Measurements from ENCODE around the gene AGRN. TPM values are rescaled to one million over a fixed set of nuclear protein-coding genes. Genes with fewer than 3 reads are reported as not detected.
"Not testable (repeated sequence)": the region's sequence is repeated elsewhere in the genome, so short reads cannot be mapped to it uniquely, and the experiment has no call there.

AGRN gene
- total RNA-seq, 1 donor from 2014 or later, result 479 TPM

DNA sequence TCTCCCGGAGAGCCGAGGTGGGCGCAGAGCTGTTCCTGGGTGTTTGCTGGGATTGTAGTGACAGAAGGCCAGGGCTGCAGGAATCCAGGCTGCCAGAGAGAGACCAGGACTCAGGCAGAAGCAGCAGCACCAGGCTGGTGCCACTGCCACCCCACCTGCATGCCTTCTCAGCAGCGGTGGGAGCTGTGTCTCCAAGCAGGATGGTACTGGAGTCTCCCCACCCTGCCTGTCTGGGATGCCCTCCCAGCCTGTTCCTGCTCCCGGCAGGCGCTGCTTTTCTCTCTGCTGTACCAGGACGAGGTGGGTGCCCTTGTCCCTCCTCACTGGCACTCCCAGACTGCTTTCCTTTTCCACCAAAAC lies 15.5 kb upstream of the AGRN start:
- Histone ChIP-seq H3K36me3 (ENCODE audit: control insufficient read depth, insufficient read depth, low read length) (no peaks in the 10 kb centered on the region), H3K27me3 (ENCODE audit: control insufficient read depth, insufficient read depth, low read length) (no peaks in the 10 kb centered on the region)

GRCh38 chr1:1004780-1005697 lies 14.9 kb upstream of the AGRN start:
- DNase-seq (ENCODE audit: low read depth), result no peak
- TF ChIP-seq CTCF (IDR thresholded peaks at IDR 0.05; ENCODE audit: insufficient read depth, low read length, poor library complexity, severe bottlenecking), result no peak
- no peaks in the 10 kb centered on the region for H3K36me3 ChIP-seq (ENCODE audit: control insufficient read depth, insufficient read depth, low read length)
- no peak overlapping the region for H3K4me3 ChIP-seq (ENCODE audit: low read depth, low read length)
- no peaks in the 10 kb centered on the region for H3K27me3 ChIP-seq (ENCODE audit: control insufficient read depth, insufficient read depth, low read length)

More for the DNA sequence above, 15.5 kb upstream of the AGRN start:
- TF ChIP-seq CTCF (IDR thresholded peaks at IDR 0.05; ENCODE audit: insufficient read depth, low read length, poor library complexity, severe bottlenecking), result no peak
- no peak for DNase-seq (ENCODE audit: low read depth)
- no peak overlapping the region for H3K4me3 ChIP-seq (ENCODE audit: low read depth, low read length)

DNA sequence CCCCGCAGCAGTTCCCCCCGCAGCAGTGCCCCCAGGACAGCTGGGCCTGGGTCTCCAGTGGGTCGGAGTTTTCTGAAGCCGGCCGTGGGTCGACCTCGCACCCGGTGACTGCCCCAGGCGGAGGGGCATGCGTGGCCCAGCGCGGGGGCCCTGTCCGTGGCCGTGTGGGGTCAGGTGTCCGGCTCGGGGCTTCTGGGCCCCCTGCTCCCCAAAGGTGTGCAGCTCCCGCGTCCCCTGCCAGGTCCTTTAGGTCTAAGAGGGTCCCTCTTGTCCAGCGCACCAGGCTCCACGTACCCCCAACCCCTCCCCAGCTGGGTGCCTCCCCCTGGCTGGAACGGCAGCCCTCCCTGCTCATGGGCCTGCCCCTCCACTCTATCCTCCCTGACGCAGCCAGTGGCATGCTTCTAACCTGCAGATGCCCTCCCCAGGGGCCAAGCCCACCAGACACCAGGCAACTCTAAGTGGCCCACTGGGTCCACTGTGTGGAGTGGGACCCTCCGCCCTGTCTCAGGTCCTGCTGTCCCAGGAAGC lies 14.1 kb upstream of the AGRN start:
- no peak for DNase-seq (ENCODE audit: low read depth)
- Histone ChIP-seq H3K36me3 (ENCODE audit: control insufficient read depth, insufficient read depth, low read length) (no peaks in the 10 kb centered on the region), H3K27me3 (ENCODE audit: control insufficient read depth, insufficient read depth, low read length) (no peaks in the 10 kb centered on the region), H3K4me3 (ENCODE audit: low read depth, low read length) (no peak overlapping the region)
- no peak for TF ChIP-seq CTCF (IDR thresholded peaks at IDR 0.05; ENCODE audit: insufficient read depth, low read length, poor library complexity, severe bottlenecking)

- no peak for DNase-seq (ENCODE audit: low read depth)
- no peak for TF ChIP-seq CTCF (IDR thresholded peaks at IDR 0.05; ENCODE audit: insufficient read depth, low read length, poor library complexity, severe bottlenecking)
- H3K27me3 ChIP-seq (ENCODE audit: control insufficient read depth, insufficient read depth, low read length), result no peaks in the 10 kb centered on the region
- no peaks in the 10 kb centered on the region for H3K36me3 ChIP-seq (ENCODE audit: control insufficient read depth, insufficient read depth, low read length)
- no peak overlapping the region for H3K4me3 ChIP-seq (ENCODE audit: low read depth, low read length)
These were observed 13.4 kb upstream of the AGRN start for GRCh38 chr1:1006305-1007159.

DNA sequence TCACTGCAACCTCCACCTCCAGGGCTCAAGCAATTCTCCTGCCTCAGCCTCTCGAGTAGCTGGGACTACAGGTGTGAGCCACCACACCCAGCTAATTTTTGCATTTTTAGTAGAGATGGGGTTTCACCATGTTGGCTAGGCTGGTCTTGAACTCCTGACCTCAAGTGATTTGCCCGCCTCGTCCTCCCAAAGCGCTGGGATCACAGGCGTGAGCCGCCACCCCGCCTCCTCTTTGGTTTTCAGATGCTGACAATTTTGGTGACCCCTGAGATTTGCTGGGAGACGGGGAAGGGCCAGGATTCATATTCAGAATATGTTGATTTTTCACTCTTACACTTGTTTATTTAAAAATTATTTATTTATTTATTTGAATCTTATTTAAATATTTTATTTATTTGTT lies 9.8 kb upstream of the AGRN start:
- H3K27me3 ChIP-seq (ENCODE audit: control insufficient read depth, insufficient read depth, low read length); H3K36me3 ChIP-seq (ENCODE audit: control insufficient read depth, insufficient read depth, low read length); DNase-seq (ENCODE audit: low read depth); H3K4me3 ChIP-seq (ENCODE audit: low read depth, low read length): not testable (repeated sequence)

DNA sequence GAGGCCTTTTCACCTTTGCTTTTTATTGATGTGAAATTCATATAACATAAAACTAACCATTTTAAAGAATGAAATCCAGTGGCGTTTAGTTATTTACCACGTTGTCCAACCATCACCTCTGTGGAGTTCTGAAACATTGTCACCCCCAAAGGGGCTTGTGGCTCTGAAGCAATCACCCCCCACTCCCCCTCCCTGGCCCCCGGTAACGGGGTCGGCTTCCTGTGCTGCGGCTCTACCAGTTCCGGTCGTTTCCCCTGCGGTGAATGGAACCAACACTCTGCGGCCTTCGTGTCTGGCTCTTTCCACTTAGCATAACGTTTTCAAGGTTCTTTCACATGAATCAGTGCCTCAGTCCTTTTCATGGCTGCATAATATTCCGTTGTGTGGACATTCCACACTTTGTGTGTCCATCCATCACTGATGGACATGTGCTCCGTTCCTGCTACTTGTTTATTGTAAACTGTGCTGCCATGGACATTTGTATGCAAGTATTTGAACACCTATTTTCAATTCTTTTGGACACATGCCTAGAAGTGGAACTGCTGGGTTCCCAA lies 8.4 kb upstream of the AGRN start:
- H3K36me3 ChIP-seq (ENCODE audit: control insufficient read depth, insufficient read depth, low read length), result no peaks in the 10 kb centered on the region
- no peak for TF ChIP-seq CTCF (IDR thresholded peaks at IDR 0.05; ENCODE audit: insufficient read depth, low read length, poor library complexity, severe bottlenecking)
- no peak for DNase-seq (ENCODE audit: low read depth)
- H3K4me3 ChIP-seq (ENCODE audit: low read depth, low read length), result no peak overlapping the region
- no peaks in the 10 kb centered on the region for H3K27me3 ChIP-seq (ENCODE audit: control insufficient read depth, insufficient read depth, low read length)

DNA sequence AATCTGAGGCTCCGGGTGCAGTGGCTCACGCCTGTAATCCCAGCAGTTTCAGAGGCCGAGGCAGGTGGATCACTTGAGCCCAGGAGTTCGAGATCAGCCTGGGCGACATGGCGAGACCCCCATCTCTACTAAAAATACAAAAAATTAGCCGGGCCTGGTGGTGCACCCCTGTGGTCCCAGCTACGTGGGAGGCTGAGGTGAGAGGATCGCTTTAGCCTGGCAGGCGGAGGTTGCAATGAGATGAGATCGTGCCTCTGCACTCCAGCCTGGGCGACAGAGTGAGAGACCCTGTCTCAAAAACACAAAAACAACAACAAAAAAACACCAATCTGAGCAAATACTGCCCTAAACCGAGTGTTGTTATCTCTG lies 7.2 kb upstream of the AGRN start:
- not testable (repeated sequence) for DNase-seq (ENCODE audit: low read depth); H3K27me3 ChIP-seq (ENCODE audit: control insufficient read depth, insufficient read depth, low read length); H3K36me3 ChIP-seq (ENCODE audit: control insufficient read depth, insufficient read depth, low read length)
- H3K4me3 ChIP-seq (ENCODE audit: low read depth, low read length), result peak overlapping the region; percentile 63

Data from kidney epithelial cell (primary cell).